ENCODE data around the gene WNT8A.

- TF ChIP-seq CTCF (conservative IDR thresholded peaks at IDR 0.05) (no peak), ZFX (IDR thresholded peaks at IDR 0.05) (no peak)
These were observed 29.6 kb upstream of the WNT8A start for GRCh38 chr5:138054206-138054605.
